Uterus (tissue), 2 donors: ENCODE measurements around the gene KRT33A.

Experiments used
- CTCF ChIP-seq, 4 experiments: fragments of 200-600 bp in 2 of 4; fragments of 450-650 bp in 2 of 4; sonication (generic) in 2 of 4; IDR thresholded peaks; one replicate each; pipeline ENCODE4 v1.5.1; 2016 to 2019; ENCODE audit warnings: antibody characterized with exemption in 4 of 4, mild to moderate bottlenecking in 2 of 4, moderate library complexity in 1 of 4
- POLR2A ChIP-seq, 2 donors: fragments of 450-650 bp; IDR thresholded peaks; one replicate each; pipeline ENCODE4 v1.6.1; 2016; ENCODE audit warnings: antibody characterized with exemption in 2 of 2, mild to moderate bottlenecking in 1 of 2, moderate library complexity in 1 of 2

- TF ChIP-seq CTCF (IDR thresholded peaks at IDR 0.05) (no peak), POLR2A (IDR thresholded peaks at IDR 0.05) (no peak)
These were observed 48.4 kb downstream of the KRT33A start, which contains the start of gene KRTAP29-1 for GRCh38 chr17:41301916-41302901.
